ENCODE measurements around the gene SERPINB12.

Gene SERPINB12

GRCh38 chr18:63604791-63605567 is 62.8 kb downstream of the SERPINB12 start:
- no peak for DNase-seq

DNA sequence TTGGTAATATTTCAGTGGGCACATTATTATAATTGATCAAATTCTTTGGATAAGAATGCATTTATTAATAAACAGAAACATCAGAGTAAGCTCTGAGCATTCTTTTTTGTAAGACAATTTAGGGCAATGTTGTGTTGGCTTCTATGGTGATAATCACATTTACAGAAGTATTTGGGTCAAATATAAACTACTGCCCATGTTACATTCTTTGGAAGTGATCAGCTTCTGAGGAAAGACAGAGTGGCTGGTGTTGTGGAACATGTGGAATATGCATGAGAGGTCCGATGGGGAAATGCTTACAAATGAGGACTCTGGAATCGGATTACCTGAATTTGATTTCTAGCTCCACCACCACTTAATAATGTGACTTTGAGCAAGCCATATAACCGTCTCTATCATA is 64.4 kb downstream of the SERPINB12 start:
- no peak for DNase-seq

GRCh38 chr18:63613420-63613819 is 71.3 kb downstream of the SERPINB12 start:
- no peak for DNase-seq

DNA sequence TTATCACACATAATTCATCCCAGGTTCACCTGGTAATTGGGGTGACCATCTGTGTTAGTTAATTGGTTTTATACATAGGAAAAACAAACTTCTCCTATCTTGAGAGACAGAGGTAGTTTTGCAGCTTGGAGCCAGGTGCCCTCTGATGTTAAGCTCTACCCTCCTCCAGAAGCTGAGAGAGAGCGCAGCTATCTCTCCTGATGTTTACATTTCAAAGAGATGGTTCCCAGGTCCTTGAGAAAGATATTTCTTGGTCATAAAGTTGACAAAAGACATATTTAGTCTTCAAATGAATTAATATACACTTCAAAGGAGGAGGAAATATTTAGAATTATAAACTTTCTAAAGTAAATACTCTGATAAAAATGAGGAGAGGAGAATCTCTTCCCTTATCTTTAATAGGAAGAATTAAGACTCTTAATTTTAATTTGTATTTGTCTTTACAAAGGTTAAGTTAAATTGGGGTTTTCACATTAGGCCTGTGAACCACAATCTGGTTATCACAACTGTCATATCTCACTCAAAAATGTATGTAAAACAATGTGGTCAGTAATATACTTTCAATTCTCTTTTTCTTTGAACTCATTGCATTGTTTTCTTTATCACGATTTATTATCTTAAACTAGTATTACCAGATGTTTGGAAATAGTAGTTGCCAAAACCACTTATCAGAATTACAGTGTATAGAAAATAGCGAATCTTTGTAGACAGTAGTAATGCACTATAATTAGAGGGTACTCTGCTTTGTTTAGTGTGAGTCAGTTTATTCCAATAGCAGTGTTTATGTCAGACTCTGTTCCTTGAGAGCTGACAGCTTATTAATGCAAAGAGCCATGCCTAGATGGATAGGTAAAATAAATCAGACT is 75.1 kb downstream of the SERPINB12 start:
- no peak for DNase-seq

- no peak for DNase-seq
Measured at GRCh38 chr18:63617915-63618234, 75.7 kb downstream of the SERPINB12 start.
